Activated B cell treated with CpG ODN at 0.5 μM for 24 hours (primary cell): Measurements from ENCODE around the gene ABLIM2. TPM values are rescaled to one million over a fixed set of nuclear protein-coding genes. Genes with fewer than 3 reads are reported as not detected.
A peak's percentile ranks its signal among the peaks of the same experiment; 100 is the strongest.

Experiments used
- ATAC-seq: fragments of 200-7000 bp; cut with Tn5 transposase; one replicate; pipeline ENCODE4 v1.10.0; 2021; ENCODE audit warnings: low read depth, mild to moderate bottlenecking, moderate library complexity
- CTCF ChIA-PET: fragments of 350-600 bp; sonication (Branson Sonifier 250); formaldehyde crosslinking; loops from one replicate; lab custom pipeline; 2021; ENCODE audit warnings: antibody characterized with exemption; lab: Charles Lee
- POLR2A ChIA-PET: fragments of 350-600 bp; sonication (Branson Sonifier 250); formaldehyde crosslinking; loops from one replicate; lab custom pipeline; 2021; ENCODE audit warnings: antibody characterized with exemption; lab: Charles Lee
- DNase-seq: peaks from one replicate; pipeline ENCODE4 v3.0.0; 2022
- H3K27ac Mint-ChIP-seq: one replicate; pipeline ENCODE4 v1.8.0; 2020; ENCODE audit warnings: mixed read lengths
- H3K27me3 Mint-ChIP-seq: one replicate; pipeline ENCODE4 v1.8.0; 2021; ENCODE audit warnings: mixed read lengths
- H3K36me3 Mint-ChIP-seq: one replicate; pipeline ENCODE4 v1.8.0; 2021; ENCODE audit warnings: low read depth, mixed read lengths
- H3K4me1 Mint-ChIP-seq: one replicate; pipeline ENCODE4 v1.8.0; 2021; ENCODE audit warnings: mixed read lengths
- H3K4me3 Mint-ChIP-seq: one replicate; pipeline ENCODE4 v1.8.0; 2020; ENCODE audit warnings: mild to moderate bottlenecking, mixed read lengths
- H3K9me3 Mint-ChIP-seq: one replicate; pipeline ENCODE4 v1.8.0; 2020; ENCODE audit warnings: mixed read lengths
- intact Hi-C: fragments of 100-400 bp; cut with micrococcal nuclease; formaldehyde crosslinking; loops from one replicate; pipeline ENCODE4 v1.15.1; 2024
- total RNA-seq: library from RNA; stranded (reverse); gene quantifications from 2 replicates; pipeline ENCODE4 v1.2.3, GENCODE V29; 2022
- TF ChIP-seq, protein P1 (sequence below): fragments of 200-600 bp; IDR thresholded peaks from one replicate; pipeline ENCODE4 v1.8.0; 2022; ENCODE audit warnings: antibody characterized with exemption, mild to moderate bottlenecking

Gene ABLIM2
- total RNA-seq, 1 donor from 2014 or later, result 5.2 TPM

DNA sequence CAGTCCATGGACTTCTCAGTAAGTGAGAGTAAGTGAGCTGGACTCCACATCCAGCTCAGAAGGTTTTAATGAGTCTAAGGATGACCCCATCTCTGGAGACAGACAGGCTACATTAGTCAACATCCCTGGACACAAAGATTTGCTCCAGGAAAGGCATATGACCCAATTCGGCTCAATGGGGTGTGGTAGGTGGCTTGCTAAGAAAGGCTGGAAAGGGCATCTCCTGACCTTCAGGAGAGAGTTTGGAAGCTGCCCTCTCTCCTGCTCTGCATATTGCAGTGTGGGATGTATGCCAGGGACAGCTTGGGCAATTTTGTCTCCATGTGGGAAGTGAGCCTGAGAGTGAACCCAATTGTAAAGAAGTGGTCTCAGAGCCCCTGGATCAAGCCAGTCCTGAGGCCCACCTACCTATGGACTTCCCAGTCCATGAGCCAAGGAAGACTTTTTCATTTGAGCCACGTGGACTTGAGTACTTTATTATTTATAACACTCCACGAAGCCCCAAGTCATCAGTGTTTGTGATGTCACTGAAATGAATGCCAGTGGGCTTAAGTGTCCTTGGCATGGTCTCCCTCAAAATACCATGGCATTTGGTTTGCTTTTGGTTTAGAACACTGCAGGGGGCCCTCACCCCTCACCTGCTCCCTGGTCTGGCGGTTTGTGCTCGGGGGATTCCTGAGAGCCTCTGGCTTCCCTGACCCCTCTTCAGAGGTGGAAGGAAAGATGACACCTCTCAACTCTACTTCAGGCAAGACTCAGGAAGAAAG is 10.4 kb upstream of the ABLIM2 start:
- Mint-ChIP-seq H3K27ac (no peak overlapping the region), H3K4me3 (no peak overlapping the region), H3K36me3 (no peaks in the 10 kb centered on the region), H3K9me3 (peaks cover 4% of the 10 kb centered on the region), H3K27me3 (no peaks in the 10 kb centered on the region), H3K4me1 (peaks cover 38% of the 10 kb centered on the region)
- CTCF ChIA-PET, result interaction anchor here (1.0 to 2.2 kb wide), 2 partner anchors 8 to 29 kb away, joined by 3 to 6 read pairs; no protein-coding TSS in a partner anchor
- TF ChIP-seq, protein P1, sequence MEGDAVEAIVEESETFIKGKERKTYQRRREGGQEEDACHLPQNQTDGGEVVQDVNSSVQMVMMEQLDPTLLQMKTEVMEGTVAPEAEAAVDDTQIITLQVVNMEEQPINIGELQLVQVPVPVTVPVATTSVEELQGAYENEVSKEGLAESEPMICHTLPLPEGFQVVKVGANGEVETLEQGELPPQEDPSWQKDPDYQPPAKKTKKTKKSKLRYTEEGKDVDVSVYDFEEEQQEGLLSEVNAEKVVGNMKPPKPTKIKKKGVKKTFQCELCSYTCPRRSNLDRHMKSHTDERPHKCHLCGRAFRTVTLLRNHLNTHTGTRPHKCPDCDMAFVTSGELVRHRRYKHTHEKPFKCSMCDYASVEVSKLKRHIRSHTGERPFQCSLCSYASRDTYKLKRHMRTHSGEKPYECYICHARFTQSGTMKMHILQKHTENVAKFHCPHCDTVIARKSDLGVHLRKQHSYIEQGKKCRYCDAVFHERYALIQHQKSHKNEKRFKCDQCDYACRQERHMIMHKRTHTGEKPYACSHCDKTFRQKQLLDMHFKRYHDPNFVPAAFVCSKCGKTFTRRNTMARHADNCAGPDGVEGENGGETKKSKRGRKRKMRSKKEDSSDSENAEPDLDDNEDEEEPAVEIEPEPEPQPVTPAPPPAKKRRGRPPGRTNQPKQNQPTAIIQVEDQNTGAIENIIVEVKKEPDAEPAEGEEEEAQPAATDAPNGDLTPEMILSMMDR, result no peak
- POLR2A ChIA-PET, result interaction anchor here (1.8 kb wide), 1 partner anchor 30 kb away, joined by 6 read pairs; the partner anchor contains the start of gene SH3TC1
- intact Hi-C loops, result no loop called here
- DNase-seq (no peak), ATAC-seq (no peak)

DNA sequence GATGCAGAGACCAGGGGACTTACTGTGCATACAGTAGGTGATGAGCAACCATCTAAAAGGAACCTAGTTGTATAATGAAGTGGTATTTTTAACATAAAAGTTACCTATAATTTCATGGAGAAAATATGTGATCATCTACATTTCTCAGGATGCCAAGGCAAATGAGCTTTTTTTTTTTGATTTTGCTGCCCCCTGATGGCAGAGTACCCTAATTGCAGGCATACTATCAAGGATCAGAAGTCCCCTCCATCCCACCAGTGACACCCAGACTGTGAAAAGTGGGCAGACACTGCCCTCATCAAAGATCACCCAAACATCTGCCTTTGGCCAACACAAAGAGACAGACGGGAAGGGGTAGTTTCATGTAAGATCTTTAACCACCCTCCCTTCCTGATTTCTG is 9.6 kb upstream of the ABLIM2 start:
- Mint-ChIP-seq H3K4me1 (peaks cover 45% of the 10 kb centered on the region), H3K27me3 (no peaks in the 10 kb centered on the region), H3K27ac (no peak overlapping the region), H3K9me3 (peaks cover 4% of the 10 kb centered on the region), H3K4me3 (no peak overlapping the region), H3K36me3 (no peaks in the 10 kb centered on the region)
- intact Hi-C loops, result no loop called here
- ChIA-PET POLR2A (no interaction called here), CTCF (interaction anchor here (1.0 to 2.2 kb wide), 2 partner anchors 8 to 30 kb away, joined by 3 to 6 read pairs; no protein-coding TSS in a partner anchor)
- ATAC-seq, result no peak
- DNase-seq, result no peak
- TF ChIP-seq, protein P1, result no peak

DNA sequence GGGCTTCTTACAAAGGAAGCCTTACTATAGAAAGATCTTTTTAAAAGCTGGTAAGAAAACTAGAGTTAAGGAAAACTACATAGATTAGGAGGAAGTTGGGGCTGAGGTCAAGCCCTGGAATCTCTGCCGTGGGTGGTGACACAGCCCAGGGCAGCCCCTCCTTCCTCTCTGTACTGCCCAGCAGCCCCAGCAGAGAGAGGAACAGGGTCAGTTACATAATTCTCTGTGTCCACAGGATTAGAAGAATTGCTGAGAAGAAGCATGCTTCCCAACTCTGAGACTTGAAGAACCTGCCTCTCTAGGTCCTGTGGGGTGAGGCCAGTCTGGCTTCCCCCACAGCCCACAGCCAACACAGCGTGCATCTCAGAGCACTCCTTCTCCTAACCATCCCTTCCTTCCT is 9.2 kb upstream of the ABLIM2 start:
- Mint-ChIP-seq H3K4me3 (no peak overlapping the region), H3K36me3 (no peaks in the 10 kb centered on the region), H3K9me3 (peaks cover 4% of the 10 kb centered on the region), H3K27ac (no peak overlapping the region), H3K27me3 (no peaks in the 10 kb centered on the region), H3K4me1 (peaks cover 46% of the 10 kb centered on the region)
- intact Hi-C loops, result no loop called here
- ATAC-seq (no peak), DNase-seq (no peak)
- POLR2A ChIA-PET, result no interaction called here
- TF ChIP-seq, protein P1, result no peak
- CTCF ChIA-PET, result interaction anchor here (1.0 to 2.2 kb wide), 2 partner anchors 9 to 30 kb away, joined by 3 to 6 read pairs; no protein-coding TSS in a partner anchor

DNA sequence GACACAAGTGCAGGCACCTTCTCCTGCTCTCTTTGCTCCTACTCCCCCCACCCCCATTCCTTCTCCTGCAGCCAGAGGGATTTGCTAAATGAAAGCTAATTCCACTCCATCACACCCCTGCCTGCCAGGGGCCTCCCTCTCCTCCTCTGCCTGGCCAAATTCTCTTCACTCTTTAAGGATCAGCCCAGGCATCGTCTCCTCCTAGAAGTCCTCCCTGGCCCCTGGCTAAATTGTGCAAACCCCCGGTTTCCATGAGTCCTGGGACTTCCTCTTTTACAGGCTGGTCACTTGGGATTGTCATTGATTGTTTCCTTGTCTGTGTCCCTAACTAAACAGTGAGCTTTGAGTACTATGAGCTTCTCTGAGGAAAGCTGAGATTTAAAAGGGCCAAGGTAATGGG is 8.7 kb upstream of the ABLIM2 start:
- Mint-ChIP-seq H3K27ac (no peak overlapping the region), H3K27me3 (no peaks in the 10 kb centered on the region), H3K36me3 (no peaks in the 10 kb centered on the region), H3K9me3 (peaks cover 4% of the 10 kb centered on the region), H3K4me3 (no peak overlapping the region), H3K4me1 (peaks cover 46% of the 10 kb centered on the region)
- TF ChIP-seq, protein P1, result no peak
- intact Hi-C loops, result no loop called here
- POLR2A ChIA-PET, result no interaction called here
- CTCF ChIA-PET, result interaction anchor here (2.2 kb wide), 1 partner anchor 9 kb away, joined by 6 read pairs; no protein-coding TSS in a partner anchor
- ATAC-seq, result no peak
- no peak for DNase-seq

DNA sequence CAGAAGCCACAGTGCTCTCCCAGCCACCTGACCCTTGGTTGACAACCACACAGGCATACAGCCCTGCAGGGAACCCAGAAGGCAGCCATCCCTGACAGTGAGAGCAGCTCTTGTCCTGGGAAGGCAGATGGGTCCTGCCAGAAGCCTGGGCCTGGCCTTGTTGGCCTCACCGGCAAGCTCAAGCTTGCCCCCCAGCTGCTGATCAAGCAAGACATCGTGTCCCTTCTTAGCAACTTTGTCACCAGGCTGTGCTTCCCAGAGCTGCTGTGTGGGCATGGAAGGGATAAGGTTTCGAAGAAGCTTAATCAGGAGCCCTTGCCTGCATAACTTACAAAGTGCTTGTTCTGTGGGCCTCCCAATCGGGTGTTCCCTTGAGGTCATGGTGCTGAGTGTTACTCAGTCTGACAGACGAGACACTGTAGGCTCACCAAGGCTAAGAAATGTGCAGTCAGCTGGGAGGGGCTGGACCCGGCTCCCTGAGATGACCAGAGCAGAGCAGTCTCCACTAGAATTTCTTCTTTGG is 6.8 kb upstream of the ABLIM2 start:
- POLR2A ChIA-PET, result interaction anchor here (3.8 kb wide), 1 partner anchor 34 kb away, joined by 87 read pairs; the partner anchor contains the start of gene SH3TC1

More for the DNA sequence above, 6.8 kb upstream of the ABLIM2 start:
- H3K27ac Mint-ChIP-seq, result peak overlapping the region; percentile 62
- TF ChIP-seq, protein P1, result no peak
- DNase-seq (no peak), ATAC-seq (no peak)
- H3K9me3 Mint-ChIP-seq, result peaks cover 4% of the 10 kb centered on the region
- CTCF ChIA-PET, result interaction anchor here (1.4 kb wide), 1 partner anchor 11 kb away, joined by 5 read pairs; no protein-coding TSS in a partner anchor
- H3K4me1 Mint-ChIP-seq, result peaks cover 50% of the 10 kb centered on the region
- H3K36me3 Mint-ChIP-seq, result no peaks in the 10 kb centered on the region
- no peaks in the 10 kb centered on the region for H3K27me3 Mint-ChIP-seq
- intact Hi-C loops, result no loop called here
- H3K4me3 Mint-ChIP-seq, result no peak overlapping the region
